Measurements from ENCODE around the gene HAS3. TPM values are rescaled to one million over a fixed set of nuclear protein-coding genes. Genes with fewer than 3 reads are reported as not detected.
"Not testable (repeated sequence)": the region's sequence is repeated elsewhere in the genome, so short reads cannot be mapped to it uniquely, and the experiment has no call there.

HAS3 gene, protein sequence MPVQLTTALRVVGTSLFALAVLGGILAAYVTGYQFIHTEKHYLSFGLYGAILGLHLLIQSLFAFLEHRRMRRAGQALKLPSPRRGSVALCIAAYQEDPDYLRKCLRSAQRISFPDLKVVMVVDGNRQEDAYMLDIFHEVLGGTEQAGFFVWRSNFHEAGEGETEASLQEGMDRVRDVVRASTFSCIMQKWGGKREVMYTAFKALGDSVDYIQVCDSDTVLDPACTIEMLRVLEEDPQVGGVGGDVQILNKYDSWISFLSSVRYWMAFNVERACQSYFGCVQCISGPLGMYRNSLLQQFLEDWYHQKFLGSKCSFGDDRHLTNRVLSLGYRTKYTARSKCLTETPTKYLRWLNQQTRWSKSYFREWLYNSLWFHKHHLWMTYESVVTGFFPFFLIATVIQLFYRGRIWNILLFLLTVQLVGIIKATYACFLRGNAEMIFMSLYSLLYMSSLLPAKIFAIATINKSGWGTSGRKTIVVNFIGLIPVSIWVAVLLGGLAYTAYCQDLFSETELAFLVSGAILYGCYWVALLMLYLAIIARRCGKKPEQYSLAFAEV
- under 1 TPM; 0.36 to 0.98 TPM for total RNA-seq

DNA sequence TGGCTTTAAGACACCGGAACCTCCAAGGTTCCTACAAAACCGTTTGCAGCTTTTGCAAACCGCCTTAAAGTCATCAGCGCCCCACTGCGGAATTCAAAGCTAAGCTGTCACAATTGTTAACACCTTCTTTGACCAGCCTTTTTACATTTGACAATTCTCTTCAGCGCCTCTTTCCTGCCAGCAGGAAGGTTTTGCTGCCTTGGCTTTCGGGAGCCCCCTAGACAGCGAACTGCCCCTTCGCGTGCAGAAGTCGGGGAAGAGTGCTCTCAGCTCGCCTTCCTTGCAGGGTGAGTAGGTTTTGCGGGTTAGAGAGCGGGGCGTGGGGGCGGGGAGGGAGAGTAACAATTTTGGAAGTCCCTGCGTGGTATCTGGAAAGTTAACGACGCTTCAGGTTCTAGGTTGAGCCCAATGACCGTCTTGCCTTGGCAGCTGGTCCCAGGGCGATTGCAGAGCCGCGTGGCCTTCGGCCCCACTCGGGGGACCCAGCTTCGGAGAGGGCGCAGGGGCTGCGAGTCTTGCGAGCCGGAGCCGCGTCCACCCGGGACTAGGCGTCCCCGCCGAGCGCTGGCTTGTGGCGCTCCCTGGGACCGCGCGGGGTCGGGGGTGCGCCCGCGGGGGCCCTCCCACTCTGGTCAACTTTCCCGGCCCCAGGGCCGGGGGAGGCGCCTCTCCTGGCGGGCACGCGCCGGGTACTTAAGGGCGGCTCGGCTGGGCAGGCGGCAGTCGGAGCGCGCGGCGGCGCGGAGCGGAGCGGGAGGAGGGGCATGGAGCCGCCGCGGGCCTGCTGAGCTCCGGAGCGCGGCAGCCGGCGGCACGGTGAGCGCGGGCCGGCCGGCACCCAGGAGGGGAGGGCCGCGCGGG lies at the start of gene HAS3:
Gene HAS3 (plus strand): TSS at position 153 of the 861 bp plus-strand sequence. CDS start 3,743 bp downstream, outside the sequence.
- Mint-ChIP-seq H3K9me3 (no peaks in the 10 kb centered on the region), H3K4me3 (peak within 1 kb of the TSS; percentile 76), H3K27ac (no peak within 1 kb of the TSS), H3K4me1 (ENCODE audit: low read depth in 2 of 2) (peaks cover 6 to 16% of the 10 kb centered on the region in 2 donors), H3K27me3 (peaks cover 30 to 33% of the 10 kb centered on the region in 2 donors), H3K36me3 (no peaks in the 10 kb centered on the region)
- ATAC-seq (peak; percentile 55 to 77), DNase-seq (ENCODE audit: low spot score) (no peak)

DNA sequence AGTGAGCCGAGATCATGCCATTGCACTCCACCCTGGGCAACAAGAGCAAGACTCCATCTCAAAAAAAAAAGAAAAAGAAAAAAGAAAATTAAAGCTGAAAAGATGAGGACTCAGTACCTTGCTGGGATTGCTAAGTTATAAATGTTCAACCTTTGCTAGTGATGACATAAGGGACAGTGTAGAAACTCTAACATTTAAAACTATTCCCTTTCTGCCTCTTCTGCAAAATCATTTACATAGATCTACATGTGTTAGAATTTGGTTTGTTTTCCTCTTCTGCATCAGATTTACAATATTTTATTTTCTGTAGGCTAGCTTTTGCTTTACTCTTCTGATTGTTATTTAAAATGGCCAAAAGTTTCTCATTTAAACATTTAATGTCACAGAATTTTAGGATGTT lies 49.5 kb upstream of the HAS3 start:
- H3K4me3 Mint-ChIP-seq, result no peak overlapping the region
- ATAC-seq (no peak), DNase-seq (ENCODE audit: low spot score) (no peak)
- no peaks in the 10 kb centered on the region for H3K9me3 Mint-ChIP-seq
- no peaks in the 10 kb centered on the region for H3K36me3 Mint-ChIP-seq
- no peaks in the 10 kb centered on the region for H3K27me3 Mint-ChIP-seq
- peak overlapping the region in 1 of 2 donors; percentile 51 for H3K27ac Mint-ChIP-seq
- H3K4me1 Mint-ChIP-seq (ENCODE audit: low read depth in 2 of 2), result no peaks in the 10 kb centered on the region

DNA sequence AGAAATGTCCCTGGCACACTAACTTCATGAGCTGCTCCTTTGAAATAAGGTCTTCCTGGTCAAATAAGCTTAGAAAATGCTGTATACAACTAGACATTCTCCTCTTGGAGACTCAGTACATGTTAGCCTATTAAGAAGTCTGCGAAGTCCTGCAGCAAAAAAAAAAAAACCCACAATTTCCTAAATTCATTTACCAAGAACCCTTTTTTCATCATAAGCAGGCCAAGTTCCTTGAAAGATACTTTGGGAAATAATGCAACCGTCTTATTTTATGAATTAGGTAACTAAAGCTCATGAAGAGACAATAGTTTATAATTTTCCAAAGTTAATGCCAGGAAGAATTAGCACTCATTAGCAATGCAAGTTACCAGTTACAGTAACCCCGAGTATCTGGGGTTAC lies 49.0 kb upstream of the HAS3 start:
- ATAC-seq (no peak), DNase-seq (ENCODE audit: low spot score) (no peak)
- H3K9me3 Mint-ChIP-seq, result no peaks in the 10 kb centered on the region
- no peaks in the 10 kb centered on the region for H3K27me3 Mint-ChIP-seq
- no peaks in the 10 kb centered on the region for H3K36me3 Mint-ChIP-seq
- no peaks in the 10 kb centered on the region for H3K4me1 Mint-ChIP-seq (ENCODE audit: low read depth in 2 of 2)
- H3K27ac Mint-ChIP-seq, result no peak overlapping the region
- no peak overlapping the region for H3K4me3 Mint-ChIP-seq

DNA sequence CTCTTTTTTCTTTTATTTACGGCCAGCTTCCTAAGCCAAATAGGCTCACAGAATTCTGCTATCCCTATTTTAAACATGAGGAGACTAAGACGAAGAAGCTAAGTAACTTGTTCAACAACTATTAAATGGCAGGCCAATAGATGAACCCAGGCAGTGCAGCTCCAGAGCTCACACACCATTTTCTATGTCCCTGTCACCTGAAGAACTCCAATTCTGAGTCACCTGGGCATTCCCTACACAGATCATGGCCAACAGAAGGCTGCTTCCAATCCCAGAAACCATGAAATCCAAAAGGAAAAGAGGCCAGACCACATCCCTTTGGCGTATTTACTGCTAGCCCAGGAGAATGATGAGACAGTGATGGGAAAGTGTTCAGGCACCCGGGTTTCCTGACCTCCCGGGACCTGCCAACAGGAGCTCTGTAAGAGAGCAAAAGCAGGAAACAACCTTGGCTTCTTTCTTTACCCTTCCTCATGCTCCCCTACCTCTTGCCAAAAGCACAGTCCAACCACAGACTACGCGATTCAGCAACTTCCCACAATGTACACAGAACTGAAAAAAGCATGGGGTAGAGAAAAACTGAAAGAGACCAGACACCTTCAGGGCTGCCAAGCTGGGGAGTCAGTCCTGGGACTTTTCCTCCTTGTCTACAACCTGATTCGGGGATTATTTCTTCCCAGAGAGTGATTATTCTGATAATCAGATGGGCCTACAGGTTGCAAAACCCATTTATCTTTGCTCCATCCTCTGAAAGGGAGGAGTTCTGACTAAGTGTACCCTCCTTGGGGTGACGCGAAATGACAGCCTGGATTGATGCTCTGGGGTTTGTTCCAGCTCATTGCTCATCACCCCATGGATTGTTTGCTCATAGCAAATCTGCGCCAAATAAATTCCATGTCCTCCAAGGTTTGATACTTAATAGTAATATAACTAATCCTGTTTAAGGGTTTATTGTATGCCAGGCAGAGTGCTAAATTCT lies 47.8 kb upstream of the HAS3 start:
- no peak for ATAC-seq
- H3K36me3 Mint-ChIP-seq, result no peaks in the 10 kb centered on the region
- H3K4me1 Mint-ChIP-seq (ENCODE audit: low read depth in 2 of 2), result no peaks in the 10 kb centered on the region
- no peak overlapping the region for H3K27ac Mint-ChIP-seq
- H3K9me3 Mint-ChIP-seq, result no peaks in the 10 kb centered on the region
- DNase-seq (ENCODE audit: low spot score), result no peak
- H3K4me3 Mint-ChIP-seq, result no peak overlapping the region
- no peaks in the 10 kb centered on the region for H3K27me3 Mint-ChIP-seq

DNA sequence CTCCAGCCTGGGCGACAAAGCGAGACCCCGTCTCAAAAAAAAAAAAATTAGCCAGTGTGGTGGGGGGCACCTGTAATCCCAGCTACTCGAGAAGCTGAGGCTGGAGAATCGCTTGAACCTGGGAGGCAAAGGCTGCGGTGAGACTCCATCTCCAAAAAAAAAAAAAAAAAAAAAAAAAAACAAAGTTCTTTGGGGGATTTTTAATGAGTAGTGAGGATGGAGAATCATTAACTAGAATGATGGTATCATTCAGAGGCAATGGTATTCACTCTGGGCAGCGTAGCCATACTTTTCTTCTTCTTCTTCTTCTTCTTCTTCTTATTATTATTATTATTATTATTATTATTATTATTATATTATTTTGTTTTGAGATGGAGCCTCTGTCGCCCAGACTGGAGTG lies 42.0 kb upstream of the HAS3 start:
- not testable (repeated sequence) for H3K36me3 Mint-ChIP-seq; H3K27me3 Mint-ChIP-seq; H3K4me1 Mint-ChIP-seq (ENCODE audit: low read depth in 2 of 2); H3K27ac Mint-ChIP-seq; H3K4me3 Mint-ChIP-seq; DNase-seq (ENCODE audit: low spot score); ATAC-seq; H3K9me3 Mint-ChIP-seq

DNA sequence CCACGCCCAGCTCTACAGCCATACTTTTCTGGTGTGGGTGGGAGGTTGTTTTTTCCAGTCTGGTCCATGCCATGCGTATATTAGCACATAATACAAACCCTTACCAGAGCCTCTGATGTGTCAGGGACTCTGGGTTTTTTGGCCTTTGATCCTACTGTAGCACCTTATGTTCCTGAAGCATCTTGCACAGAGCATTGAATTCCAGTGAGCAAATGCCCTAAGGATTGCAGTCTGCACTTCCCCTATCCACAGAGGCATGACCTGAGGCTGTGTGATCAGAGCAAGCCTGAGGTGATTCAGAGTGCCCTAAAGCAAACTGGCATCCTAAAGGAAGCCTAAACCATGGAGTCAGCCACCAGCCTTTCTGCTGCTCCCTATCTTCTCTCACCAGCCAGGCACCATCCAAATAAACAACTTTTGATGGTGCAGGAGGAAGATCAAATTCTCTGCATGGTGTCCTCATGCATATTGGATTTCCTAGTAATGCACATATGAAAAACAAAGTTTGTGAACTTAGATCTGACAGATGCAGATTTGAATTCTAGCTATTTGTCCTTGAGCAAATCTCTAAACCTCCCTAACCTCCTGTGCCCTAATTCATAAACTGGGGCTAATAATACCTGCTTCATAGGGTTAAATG lies 41.2 kb upstream of the HAS3 start:
- Mint-ChIP-seq H3K4me1 (ENCODE audit: low read depth in 2 of 2) (no peaks in the 10 kb centered on the region), H3K27me3 (no peaks in the 10 kb centered on the region)

DNA sequence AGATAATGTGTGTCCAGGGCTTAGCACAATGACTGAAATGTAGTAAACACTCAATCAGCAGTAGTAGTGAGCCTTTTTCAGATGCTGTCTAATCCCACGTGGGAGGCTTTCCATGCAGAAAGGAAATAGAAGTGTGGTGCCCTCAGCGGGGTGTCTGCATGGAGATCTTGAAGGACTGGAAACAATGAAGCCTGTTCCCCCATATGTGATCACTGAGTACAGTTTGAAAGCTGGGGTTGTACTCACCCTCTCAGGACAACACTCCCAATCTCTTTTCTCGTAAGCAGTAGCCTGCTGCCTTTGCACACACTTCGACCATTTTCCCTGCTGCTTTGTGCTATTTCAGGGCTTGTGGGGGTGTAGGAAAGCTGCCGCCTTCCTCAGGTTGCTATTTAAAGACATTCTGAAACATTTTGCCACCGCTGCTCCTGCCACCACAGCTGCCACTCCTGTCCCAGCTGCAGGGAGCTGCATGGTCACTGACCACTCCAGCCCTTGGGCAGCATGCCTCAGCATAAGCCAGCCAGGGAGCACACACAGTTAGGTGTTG lies 40.6 kb upstream of the HAS3 start:
- DNase-seq (ENCODE audit: low spot score) (no peak), ATAC-seq (no peak)
- H3K36me3 Mint-ChIP-seq, result no peaks in the 10 kb centered on the region
- H3K4me3 Mint-ChIP-seq, result no peak overlapping the region
- no peaks in the 10 kb centered on the region for H3K27me3 Mint-ChIP-seq
- H3K27ac Mint-ChIP-seq, result no peak overlapping the region
- H3K9me3 Mint-ChIP-seq, result no peaks in the 10 kb centered on the region
- H3K4me1 Mint-ChIP-seq (ENCODE audit: low read depth in 2 of 2), result no peaks in the 10 kb centered on the region

More for the DNA sequence above, 41.2 kb upstream of the HAS3 start:
- ATAC-seq (no peak), DNase-seq (ENCODE audit: low spot score) (no peak)
- no peak overlapping the region for H3K27ac Mint-ChIP-seq
- no peaks in the 10 kb centered on the region for H3K9me3 Mint-ChIP-seq
- no peak overlapping the region for H3K4me3 Mint-ChIP-seq
- no peaks in the 10 kb centered on the region for H3K36me3 Mint-ChIP-seq

DNA sequence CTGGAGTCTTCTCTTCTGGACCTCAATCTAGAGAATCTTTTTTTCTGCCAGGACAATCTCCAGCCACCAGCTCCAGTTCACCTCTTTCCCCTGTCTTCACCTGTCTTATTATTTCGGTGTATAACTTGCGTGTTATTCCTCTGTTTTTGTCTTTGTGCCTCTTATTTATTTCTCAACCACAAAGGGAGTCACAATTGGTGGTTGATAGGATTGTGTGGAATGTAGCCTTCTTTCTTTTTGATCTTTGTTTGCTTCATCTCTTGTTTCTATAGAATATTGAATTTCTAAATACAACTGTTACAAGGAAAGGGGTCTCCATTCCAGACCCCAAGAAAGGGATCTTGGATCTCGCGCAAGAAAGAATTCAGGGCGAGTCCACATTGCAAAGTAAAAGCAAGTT lies 35.9 kb upstream of the HAS3 start:
- Mint-ChIP-seq H3K27ac (no peak overlapping the region), H3K4me3 (no peak overlapping the region), H3K4me1 (ENCODE audit: low read depth in 2 of 2) (peaks cover 0 to 2% of the 10 kb centered on the region in 2 donors), H3K36me3 (no peaks in the 10 kb centered on the region), H3K27me3 (no peaks in the 10 kb centered on the region), H3K9me3 (no peaks in the 10 kb centered on the region)
- no peak for ATAC-seq
- no peak for DNase-seq (ENCODE audit: low spot score)

DNA sequence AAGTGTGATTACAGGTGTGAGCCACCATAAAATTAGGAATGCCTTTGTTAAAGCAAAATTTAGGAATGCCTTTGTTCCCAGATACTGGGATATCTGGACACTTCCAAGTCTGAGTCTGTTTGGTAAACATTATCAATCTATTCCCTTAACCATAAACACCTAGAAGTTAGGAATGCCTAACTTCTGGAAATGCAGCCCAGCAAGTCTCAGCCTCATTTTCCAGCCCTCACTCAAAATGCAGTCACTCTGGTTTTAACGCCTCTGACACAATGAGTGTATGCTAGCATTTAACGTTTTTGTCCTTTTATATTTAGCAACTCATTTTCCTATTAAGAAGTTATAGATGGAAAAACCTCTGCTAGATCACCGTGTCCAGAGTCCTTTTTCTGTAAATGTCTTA lies 34.4 kb upstream of the HAS3 start:
- DNase-seq (ENCODE audit: low spot score) (no peak), ATAC-seq (no peak)
- Mint-ChIP-seq H3K27ac (no peak overlapping the region), H3K36me3 (no peaks in the 10 kb centered on the region), H3K27me3 (no peaks in the 10 kb centered on the region), H3K9me3 (no peaks in the 10 kb centered on the region), H3K4me3 (no peak overlapping the region), H3K4me1 (ENCODE audit: low read depth in 2 of 2) (peaks cover 0 to 2% of the 10 kb centered on the region in 2 donors)

DNA sequence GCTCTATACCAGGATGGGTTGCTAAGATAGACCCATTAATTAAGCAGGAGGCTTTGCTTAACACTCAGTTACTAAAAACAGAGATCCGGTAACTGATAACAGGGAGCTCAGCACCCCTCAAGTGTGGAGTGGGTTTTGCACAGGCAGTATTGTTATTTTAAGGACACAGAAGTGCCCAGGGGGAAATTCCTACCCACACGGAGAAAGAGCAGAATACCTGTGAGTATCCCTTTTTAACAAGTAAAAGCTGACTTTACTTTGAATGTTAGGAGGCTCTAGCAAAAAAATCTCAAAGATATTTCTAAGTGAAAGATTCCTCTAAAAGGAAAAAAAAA lies 32.8 kb upstream of the HAS3 start:
- Mint-ChIP-seq H3K27ac (no peak overlapping the region), H3K36me3 (no peaks in the 10 kb centered on the region), H3K4me3 (no peak overlapping the region), H3K4me1 (ENCODE audit: low read depth in 2 of 2) (peaks cover 0 to 2% of the 10 kb centered on the region in 2 donors), H3K9me3 (no peaks in the 10 kb centered on the region), H3K27me3 (no peaks in the 10 kb centered on the region)
- DNase-seq (ENCODE audit: low spot score), result no peak
- ATAC-seq, result no peak

DNA sequence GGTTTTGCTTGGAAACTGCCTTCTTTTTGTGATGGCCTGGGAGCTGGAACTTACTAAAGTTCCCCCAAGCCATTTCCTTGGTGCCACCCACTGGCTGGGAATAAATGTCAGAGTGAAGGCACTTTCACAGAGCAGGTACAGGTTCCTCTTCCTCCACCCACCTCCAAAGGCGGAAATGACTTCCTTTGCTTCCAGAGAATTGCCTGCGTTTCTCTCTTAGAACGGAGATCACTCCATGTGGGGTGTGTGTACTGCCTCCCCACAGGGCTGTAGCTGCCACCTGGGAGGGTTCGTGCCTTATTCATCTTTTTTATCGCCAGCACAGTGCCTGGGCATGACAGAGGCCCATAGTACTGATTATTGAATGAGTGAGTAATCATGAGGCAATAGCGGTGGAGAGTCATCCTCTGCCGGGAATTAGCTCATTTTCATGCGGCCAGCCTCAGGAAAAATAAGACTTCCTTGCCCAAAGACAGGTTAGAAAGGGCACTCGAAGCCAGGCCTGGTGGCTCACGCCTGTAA lies 32.2 kb upstream of the HAS3 start:
- H3K36me3 Mint-ChIP-seq, result no peaks in the 10 kb centered on the region
- ATAC-seq (peak in 1 of 2 donors; percentile 36), DNase-seq (ENCODE audit: low spot score) (no peak)
- H3K4me1 Mint-ChIP-seq (ENCODE audit: low read depth in 2 of 2), result peaks cover 0 to 2% of the 10 kb centered on the region in 2 donors
- no peaks in the 10 kb centered on the region for H3K9me3 Mint-ChIP-seq
- H3K27ac Mint-ChIP-seq, result no peak overlapping the region
- H3K27me3 Mint-ChIP-seq, result no peaks in the 10 kb centered on the region
- no peak overlapping the region for H3K4me3 Mint-ChIP-seq

DNA sequence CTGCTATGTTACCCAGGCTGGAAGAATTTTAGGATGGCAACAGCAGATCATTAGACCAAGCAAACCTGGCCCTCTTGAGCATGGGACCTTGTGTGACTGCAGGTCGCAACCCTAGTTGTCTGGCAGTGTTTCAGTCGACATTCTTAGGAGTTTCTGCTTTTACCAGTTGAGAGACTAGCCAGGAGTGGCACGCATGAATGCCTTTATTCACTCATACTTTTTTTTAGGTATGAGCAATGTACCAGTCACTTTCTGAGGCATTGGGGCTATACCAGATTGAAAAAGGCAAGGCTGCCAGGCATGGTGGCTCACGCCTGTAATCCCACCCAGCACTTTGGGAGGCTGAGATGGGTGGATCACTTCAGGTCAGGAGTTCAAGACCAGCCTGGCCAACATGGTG lies 28.2 kb upstream of the HAS3 start:
- Mint-ChIP-seq H3K27ac (no peak overlapping the region), H3K27me3 (no peaks in the 10 kb centered on the region), H3K4me1 (ENCODE audit: low read depth in 2 of 2) (no peaks in the 10 kb centered on the region), H3K9me3 (no peaks in the 10 kb centered on the region), H3K4me3 (no peak overlapping the region), H3K36me3 (no peaks in the 10 kb centered on the region)
- no peak for ATAC-seq
- DNase-seq (ENCODE audit: low spot score), result no peak
